ENCODE data around the gene RGS3.

DNA sequence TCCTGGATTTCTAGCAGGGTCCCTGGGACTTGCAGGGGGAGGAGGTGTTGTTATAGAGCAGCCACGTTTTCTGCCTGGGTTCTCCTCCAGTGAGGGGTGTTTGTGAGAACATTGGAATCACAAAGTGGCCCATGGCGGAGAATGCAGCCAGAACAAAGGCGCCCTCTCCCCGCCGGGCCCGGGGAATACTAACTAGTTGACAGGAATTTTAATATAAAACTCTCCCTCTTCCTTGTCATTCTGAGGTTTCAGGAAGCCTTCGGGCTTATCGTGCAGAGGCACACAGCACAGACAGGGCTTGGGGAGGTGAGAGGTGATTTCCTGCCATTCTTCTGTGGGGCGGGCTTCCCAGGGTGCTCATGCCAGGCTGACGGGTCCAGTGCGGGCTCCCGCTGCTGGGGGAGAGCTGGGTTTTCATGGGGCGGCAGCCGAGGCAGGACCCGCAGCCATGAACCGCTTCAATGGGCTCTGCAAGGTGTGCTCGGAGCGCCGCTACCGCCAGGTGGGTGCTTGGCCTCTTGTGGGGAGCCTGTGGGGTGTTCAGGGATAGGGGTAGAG lies 37.7 kb downstream of the RGS3 start:
- TF ChIP-seq, protein P1, sequence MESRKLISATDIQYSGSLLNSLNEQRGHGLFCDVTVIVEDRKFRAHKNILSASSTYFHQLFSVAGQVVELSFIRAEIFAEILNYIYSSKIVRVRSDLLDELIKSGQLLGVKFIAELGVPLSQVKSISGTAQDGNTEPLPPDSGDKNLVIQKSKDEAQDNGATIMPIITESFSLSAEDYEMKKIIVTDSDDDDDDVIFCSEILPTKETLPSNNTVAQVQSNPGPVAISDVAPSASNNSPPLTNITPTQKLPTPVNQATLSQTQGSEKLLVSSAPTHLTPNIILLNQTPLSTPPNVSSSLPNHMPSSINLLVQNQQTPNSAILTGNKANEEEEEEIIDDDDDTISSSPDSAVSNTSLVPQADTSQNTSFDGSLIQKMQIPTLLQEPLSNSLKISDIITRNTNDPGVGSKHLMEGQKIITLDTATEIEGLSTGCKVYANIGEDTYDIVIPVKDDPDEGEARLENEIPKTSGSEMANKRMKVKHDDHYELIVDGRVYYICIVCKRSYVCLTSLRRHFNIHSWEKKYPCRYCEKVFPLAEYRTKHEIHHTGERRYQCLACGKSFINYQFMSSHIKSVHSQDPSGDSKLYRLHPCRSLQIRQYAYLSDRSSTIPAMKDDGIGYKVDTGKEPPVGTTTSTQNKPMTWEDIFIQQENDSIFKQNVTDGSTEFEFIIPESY (IDR thresholded peaks at IDR 0.05) = no peak
- TF ChIP-seq TAF1 (IDR thresholded peaks at IDR 0.05; ENCODE audit: borderline replicate concordance, low read depth, low read length) = no peak
- TF ChIP-seq, protein P2, sequence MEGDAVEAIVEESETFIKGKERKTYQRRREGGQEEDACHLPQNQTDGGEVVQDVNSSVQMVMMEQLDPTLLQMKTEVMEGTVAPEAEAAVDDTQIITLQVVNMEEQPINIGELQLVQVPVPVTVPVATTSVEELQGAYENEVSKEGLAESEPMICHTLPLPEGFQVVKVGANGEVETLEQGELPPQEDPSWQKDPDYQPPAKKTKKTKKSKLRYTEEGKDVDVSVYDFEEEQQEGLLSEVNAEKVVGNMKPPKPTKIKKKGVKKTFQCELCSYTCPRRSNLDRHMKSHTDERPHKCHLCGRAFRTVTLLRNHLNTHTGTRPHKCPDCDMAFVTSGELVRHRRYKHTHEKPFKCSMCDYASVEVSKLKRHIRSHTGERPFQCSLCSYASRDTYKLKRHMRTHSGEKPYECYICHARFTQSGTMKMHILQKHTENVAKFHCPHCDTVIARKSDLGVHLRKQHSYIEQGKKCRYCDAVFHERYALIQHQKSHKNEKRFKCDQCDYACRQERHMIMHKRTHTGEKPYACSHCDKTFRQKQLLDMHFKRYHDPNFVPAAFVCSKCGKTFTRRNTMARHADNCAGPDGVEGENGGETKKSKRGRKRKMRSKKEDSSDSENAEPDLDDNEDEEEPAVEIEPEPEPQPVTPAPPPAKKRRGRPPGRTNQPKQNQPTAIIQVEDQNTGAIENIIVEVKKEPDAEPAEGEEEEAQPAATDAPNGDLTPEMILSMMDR (IDR thresholded peaks at IDR 0.05 in 2 of 3, conservative IDR thresholded peaks at IDR 0.05 in 1 of 3; ENCODE audit: control insufficient read depth in 2 of 3, extremely low read depth in 1 of 3, insufficient read depth in 1 of 3, low read depth in 3 of 3, low read length in 3 of 3) = no peak

Data from GM12878 (cell line).